HG03175 (cell line): ENCODE data around the gene MRPS9.

Source experiments
- ATAC-seq: cut with Tn5 transposase; IDR thresholded peaks from one replicate; pipeline ENCODE4 v1.9.1; 2021; ENCODE audit warnings: mild to moderate bottlenecking, moderate library complexity; ENCODE audit not compliant: unreplicated experiment

MRPS9 gene

DNA sequence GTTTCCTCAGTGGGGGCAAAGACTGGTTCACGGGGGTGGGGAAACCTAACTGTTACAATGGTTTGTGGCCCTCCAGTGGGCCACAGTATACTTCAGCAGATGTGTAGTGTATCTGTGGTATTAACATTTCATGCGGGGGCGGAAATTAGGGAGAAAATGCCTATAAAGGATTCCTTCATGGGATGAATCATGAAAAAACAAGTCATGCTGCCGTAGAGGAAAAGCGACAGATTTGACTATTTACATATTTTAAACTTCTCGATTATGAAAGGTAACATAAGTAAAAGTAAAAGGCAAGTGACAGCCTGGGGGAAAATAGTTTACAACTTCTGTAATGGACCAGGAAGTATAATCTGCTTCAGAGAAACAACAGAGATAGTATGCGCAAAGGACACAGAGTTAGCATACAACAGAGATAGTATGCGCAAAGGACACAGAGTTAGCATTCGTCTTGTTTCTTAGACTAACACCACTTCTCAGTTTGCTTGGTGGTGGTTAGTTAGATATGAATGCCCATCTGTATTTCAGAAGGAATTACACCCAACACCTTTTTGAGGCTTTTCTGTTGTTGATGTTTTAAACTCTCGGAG, 41.1 kb downstream of the MRPS9 start:
- ATAC-seq, result no peak

GRCh38 chr2:105080461-105080860, 42.6 kb downstream of the MRPS9 start:
- ATAC-seq, result no peak

GRCh38 chr2:105081006-105081601, 43.2 kb downstream of the MRPS9 start:
- no peak for ATAC-seq

DNA sequence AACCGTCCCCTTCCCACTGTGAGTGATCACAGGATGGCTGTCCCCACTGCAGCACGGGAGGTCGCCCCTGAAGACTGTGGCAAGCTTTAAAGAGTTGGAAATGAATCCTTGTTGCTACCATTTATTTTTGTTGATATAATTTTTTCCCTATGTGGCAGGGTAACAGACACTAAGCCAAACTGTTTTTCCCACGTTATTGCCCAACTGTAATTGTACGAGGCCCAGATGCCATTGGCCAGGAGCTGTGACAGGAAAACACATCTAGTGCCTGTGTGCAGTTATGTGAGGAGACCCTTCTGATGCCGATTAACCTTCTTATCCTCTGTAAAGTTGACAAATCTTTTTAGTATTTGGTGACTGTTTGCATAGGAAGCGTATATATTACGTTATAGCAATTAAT, 44.2 kb downstream of the MRPS9 start:
- no peak for ATAC-seq

- no peak for ATAC-seq
Observed at GRCh38 chr2:105085525-105085924, 47.7 kb downstream of the MRPS9 start.

DNA sequence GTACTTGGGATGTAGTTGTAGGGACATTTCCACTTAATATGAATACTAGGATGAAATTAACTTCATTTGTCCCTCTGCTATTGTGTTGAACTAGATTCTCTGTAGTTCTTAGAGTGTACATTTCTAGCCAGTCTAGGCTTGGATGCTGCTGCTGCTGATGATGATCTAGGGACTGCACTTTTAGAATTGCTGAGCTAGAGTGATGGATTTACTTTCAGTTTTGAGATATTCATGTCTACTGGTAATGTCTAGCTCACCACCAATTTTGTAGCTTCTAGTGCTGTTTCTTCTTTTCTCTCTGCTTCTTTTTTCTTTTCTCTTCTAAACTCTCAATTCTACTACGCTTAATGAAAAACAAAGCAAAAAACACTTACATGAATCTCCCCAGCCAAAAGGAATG, 49.4 kb downstream of the MRPS9 start:
- ATAC-seq, result peak; percentile 61

- ATAC-seq, result no peak
Observed at GRCh38 chr2:105090091-105090490, 52.2 kb downstream of the MRPS9 start.

GRCh38 chr2:105092797-105093196, 54.9 kb downstream of the MRPS9 start:
- ATAC-seq, result no peak

- no peak for ATAC-seq
Observed at GRCh38 chr2:105099153-105099552, 61.3 kb downstream of the MRPS9 start.

- peak; percentile 60 for ATAC-seq
Observed at GRCh38 chr2:105100046-105100840, 62.4 kb downstream of the MRPS9 start.

- ATAC-seq, result no peak
Observed at GRCh38 chr2:105102001-105102400, 64.1 kb downstream of the MRPS9 start.

GRCh38 chr2:105102963-105103421, 65.1 kb downstream of the MRPS9 start:
- ATAC-seq, result no peak

- no peak for ATAC-seq
Observed at GRCh38 chr2:105103481-105103880, 65.6 kb downstream of the MRPS9 start.

- ATAC-seq, result no peak
Observed at GRCh38 chr2:105104208-105104731, 66.4 kb downstream of the MRPS9 start.

GRCh38 chr2:105110295-105110829, 72.5 kb downstream of the MRPS9 start:
- no peak for ATAC-seq

DNA sequence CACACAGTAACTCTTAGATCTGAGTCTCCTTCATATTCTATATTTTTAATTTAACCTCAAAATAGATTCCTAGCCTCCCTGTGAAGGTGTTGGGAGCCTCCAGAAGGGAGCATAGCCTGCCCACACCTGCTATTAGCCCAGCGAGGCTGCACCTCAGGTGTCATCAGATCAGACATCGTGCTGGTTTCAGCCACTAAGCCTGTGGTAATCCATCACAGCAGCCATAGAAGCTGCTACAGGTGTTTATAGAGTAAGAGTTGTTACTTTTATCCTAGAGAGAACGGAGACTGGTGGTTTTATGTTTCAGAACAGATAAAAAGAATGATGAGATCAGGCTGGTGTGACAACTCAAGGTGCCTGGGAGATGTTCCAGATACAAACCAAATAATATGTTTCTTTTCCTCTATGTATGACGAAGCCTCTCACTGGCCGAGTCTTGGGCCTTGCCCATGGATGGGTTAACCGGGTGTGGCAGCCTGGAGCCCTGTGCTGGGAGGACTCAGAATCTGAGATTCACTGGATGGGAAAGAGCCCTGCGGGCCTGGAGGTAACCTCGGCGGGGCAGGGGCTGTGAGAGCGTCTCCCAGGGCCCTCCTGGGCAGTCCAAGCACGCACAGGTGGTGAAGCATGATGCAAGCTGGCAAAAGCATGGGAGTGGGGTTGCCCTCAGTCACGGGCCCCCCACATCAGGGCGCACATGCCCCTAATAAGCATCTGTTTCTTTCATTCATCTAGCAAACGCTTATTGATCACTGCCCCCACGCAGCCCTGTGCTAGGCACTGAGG, 73.7 kb downstream of the MRPS9 start:
- no peak for ATAC-seq

DNA sequence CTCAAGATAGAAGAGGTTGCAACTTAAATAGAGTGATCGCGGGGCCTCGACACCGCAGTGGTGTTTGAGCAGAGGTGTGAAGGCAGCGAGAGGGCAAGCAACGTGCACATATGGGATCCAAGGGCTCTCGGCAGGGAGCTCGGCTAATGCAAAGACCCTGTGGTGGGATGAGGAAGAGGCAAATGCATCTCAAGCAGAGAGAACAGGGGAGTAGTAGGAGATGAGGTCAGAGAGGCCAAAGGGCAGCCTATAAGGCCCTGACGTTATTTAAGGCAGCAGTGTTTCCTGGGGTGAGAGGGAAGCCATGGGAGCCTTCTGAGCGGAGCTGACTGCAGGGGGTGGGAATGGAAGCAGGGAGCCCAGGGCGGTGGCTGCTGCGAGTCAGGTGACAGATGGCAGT, 74.5 kb downstream of the MRPS9 start:
- ATAC-seq, result no peak

DNA sequence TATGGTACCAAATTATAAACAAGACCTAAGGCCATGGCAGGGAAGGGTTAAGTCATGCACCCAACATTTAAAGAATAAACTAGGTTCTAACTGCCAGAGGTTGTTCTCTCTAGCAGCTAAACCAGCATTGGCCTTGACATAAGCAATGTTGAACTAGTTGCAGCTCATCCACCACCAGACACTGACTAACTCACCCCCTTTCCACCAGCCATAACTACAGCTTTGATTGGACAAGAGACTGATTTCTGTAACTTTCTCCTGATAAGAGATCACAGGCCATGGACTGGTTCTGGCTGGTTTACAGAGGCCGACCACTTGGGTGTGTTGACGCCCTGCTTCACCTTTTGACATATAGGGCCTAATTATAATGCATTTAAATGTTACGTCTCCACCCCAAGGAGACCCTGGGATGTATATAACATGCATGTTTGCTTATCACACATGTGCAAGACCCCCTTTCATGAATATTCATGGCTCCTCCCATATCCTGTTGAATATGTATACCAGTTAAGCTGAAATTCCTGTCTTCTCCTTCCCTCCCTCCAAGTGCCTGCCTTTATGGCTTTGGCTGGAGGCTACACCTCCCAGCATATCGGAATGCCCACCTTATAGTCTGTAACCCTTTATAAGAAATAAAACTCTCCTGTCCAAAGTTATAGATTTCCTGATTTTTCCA, 75.9 kb downstream of the MRPS9 start:
- no peak for ATAC-seq

GRCh38 chr2:105114551-105114950, 76.7 kb downstream of the MRPS9 start:
- peak; percentile 59 for ATAC-seq

GRCh38 chr2:105116348-105116747, 78.5 kb downstream of the MRPS9 start:
- no peak for ATAC-seq
